HG02885 (cell line): ENCODE results near the gene SMPDL3A.
A peak's percentile ranks its signal among the peaks of the same experiment; 100 is the strongest.
"Not testable (repeated sequence)": the region's sequence is repeated elsewhere in the genome, so short reads cannot be mapped to it uniquely, and the experiment has no call there.

ENCODE experiments used
- ATAC-seq: cut with Tn5 transposase; IDR thresholded peaks from one replicate; pipeline ENCODE4 v1.9.1; 2021; ENCODE audit warnings: mild to moderate bottlenecking; ENCODE audit not compliant: unreplicated experiment, poor library complexity

The SMPDL3A gene

GRCh38 chr6:122789182-122790027 lies at the start of gene SMPDL3A:
Gene SMPDL3A, plus strand, starts transcription at chr6:122789258. Its CDS starts 89 bp downstream, at chr6:122789347.
- peak; percentile 70 for ATAC-seq

DNA sequence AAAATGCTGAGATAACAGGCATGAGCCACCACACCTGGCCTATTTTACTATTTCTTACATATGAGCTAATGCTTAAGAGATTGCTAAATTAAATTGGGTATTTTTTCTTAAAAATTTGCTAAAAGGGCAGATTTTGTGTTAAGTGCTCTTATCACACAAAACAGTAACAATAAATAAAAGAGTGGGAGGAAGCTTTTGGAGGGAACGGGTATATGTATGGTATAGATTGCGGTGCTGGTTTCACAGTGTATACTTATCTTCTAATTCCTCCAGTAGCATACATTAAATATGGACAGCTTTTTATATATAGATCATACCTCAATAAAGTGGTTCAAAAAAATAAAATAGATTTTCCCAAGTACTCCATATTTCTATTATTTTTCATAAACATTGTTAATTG lies 49.0 kb upstream of the SMPDL3A start:
- ATAC-seq = no peak

- ATAC-seq = no peak
These were observed 48.1 kb upstream of the SMPDL3A start for GRCh38 chr6:122740936-122741335.

GRCh38 chr6:122744247-122744646 lies 44.8 kb upstream of the SMPDL3A start:
- ATAC-seq = not testable (repeated sequence)

DNA sequence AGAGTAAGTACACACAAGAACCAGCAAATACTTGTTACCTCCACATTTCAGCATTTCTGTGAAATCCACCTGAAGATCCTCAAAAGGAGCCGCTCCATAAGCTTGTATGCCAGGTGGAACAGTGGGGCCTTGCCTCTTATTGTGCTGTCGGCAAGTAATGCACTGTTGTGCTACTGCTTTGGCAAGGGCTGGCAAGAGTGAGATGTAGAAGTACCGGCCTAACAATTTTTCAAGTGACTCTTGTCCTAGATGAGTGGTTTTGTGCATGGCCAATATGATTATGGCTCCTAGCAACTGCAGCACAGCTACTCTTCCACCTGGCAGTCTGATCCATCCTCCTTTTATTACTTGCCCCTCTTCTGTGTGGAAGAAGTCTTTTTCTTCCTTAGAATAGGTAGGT lies 44.2 kb upstream of the SMPDL3A start:
- ATAC-seq = not testable (repeated sequence)

GRCh38 chr6:122746688-122747087 lies 42.4 kb upstream of the SMPDL3A start:
- no peak for ATAC-seq

DNA sequence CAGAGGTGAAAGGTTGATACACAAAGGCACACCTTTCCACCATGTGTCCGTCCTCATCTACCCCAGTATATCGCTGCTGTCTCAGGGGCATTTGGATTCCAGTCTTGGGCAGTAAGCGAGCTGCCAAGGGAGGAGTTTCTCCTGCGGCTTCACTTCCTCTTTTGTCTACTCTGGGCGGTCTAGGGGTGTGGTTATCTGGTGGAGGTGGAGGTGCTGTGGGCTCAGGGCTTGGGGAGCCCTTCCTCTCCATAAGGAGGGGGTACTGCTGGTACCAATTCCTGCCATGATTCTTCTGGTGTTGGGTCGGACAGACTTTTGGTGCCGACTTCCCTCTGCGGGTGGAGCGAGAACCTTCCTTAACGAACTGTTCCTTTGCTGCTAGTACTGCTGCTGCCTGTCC lies 41.5 kb upstream of the SMPDL3A start:
- peak; percentile 30 for ATAC-seq

GRCh38 chr6:122748945-122749344 lies 40.1 kb upstream of the SMPDL3A start:
- ATAC-seq = not testable (repeated sequence)

DNA sequence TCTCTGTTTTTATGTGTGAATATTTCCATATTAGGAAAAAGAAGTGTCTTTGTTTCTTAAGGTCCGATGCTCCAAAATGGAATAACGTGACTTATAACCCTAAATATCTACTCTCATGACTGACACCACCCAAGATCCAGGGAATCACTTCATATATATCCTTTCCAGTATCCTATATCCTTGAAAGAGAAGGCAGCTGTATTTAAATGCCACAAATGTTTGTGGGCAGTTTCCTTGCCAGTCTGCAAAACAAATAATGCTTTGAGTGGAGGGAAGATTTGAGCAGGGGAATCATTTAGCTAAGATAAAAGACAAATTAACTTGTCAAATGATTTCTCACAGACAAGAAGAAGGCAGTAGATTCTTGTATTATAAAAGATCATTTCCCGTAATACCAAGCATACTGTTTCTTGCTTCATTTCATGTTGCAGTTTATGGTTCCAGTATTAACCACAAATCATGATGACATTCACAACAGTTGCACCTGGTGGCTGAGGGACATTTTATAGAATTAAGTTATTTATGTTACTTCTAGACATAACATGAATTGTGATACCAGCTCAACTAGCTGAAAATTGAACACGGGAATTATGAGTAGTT lies 39.5 kb upstream of the SMPDL3A start:
- ATAC-seq = peak; percentile 24

DNA sequence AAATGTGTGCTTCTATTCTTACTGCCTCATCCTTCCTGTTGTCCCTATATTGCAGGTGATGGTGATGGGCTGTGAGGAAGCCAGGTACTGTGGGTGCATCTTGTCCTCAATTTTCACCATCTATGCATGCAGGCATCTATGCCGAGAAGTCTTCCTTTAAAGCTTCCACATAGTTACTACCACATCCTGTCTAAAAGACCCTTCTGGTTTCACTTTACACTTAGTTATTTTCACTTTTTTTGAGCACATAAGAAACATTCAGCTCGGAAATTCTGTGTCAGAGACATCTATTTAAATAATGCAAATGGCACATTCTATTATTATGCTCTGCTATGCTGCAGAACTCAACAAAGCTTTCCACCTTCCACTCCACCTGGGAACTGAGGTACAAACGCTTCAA lies 37.7 kb upstream of the SMPDL3A start:
- ATAC-seq = peak; percentile 80

GRCh38 chr6:122752459-122752858 lies 36.6 kb upstream of the SMPDL3A start:
- peak; percentile 21 for ATAC-seq

DNA sequence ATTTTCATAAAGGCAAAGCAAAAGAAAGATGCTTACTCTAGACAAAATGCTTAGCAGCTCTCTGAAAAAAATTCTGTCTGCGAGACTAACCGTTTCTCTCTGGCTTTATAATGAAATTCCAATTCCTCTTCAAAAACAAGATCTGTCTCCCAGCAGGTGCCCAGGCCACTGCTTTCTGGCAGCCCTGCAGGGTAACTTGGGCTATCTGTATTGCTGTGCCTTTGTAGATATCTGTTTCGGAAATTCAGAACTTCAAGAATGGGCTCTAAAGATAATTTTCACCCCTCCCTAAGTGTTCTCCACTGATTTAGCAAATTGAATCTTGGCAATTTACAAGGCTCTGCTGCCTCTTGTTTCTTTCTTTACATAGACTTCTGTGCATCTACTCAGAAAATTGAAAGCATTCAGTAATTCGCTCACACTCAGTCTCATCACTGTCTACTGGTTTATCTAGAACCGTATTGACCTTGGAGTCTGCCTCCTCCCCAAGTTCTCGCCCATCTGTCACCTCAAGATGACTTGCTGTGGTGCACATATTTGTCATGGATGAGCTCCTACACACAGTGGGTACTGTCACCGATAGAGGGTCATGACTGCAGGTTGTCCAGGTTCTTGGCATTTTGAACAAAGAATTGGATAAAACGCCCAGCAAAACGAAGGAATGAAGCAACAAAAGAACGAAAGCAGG lies 35.9 kb upstream of the SMPDL3A start:
- ATAC-seq = no peak

GRCh38 chr6:122753688-122754056 lies 35.4 kb upstream of the SMPDL3A start:
- ATAC-seq = no peak

DNA sequence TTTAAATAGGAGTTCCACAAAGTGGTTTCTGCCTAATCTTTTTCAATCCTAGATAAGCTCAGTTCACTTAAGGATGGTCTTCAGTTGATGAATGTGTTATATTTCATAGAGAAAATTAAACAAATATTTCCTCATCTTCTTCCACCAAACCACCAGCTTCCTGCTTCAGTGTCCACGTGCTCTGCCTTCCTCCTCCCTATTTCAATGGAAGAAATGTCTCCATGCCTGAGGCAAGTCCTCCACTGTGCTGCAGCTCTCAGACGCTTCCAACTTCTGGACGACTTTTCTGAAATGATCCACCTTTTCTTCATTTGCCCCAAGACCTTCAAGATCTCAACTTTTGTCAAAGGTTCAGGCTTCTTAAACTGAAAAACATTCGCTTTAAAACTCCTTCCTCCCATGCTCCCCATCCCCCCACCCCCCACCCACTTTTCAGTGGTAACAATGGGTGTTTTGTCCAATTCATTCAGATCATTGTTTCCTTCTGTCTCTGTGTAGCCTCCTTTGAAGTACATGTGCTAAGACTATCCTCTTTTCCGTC lies 34.8 kb upstream of the SMPDL3A start:
- no peak for ATAC-seq

DNA sequence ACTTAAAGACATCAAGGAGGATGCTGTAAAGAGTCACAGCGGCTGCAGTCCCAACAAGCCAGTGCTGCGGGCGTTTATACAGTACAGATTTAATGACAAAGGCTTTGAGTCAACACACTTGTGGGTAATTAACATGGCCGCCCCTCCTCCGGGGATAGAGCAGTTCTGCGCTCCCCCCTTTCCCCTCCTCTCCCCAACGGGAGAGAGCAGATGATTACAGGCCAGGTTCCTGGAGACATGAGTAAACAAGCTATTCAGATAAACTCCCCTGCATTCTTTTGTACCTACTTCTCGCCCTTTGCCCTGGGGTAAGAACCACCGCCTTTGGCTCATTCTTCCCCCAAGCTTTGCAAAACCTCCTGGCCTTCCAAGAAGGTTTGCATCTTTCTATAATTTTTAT lies 33.2 kb upstream of the SMPDL3A start:
- no peak for ATAC-seq

GRCh38 chr6:122758927-122759334 lies 30.1 kb upstream of the SMPDL3A start:
- ATAC-seq = peak; percentile 98

GRCh38 chr6:122760330-122760729 lies 28.7 kb upstream of the SMPDL3A start:
- no peak for ATAC-seq

DNA sequence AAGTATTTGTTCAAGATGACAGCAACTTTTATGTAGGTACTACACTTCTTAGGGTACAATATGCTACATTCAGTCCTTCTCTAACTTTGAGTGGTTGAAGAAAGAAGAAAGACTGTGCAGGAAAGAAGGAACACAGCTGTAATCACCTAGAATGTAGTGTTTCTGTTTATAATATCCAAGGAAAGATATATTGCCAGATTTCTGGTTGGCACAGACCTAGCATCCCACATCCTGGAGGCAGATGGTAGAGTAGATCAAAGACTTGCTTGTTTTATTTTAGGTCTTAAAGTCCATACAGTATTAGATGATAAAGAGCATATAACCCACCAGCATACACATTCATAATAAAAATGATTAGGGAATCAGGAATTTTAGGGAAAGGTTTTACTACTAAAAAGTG lies 22.8 kb upstream of the SMPDL3A start:
- no peak for ATAC-seq

GRCh38 chr6:122770835-122771601 lies 18.0 kb upstream of the SMPDL3A start:
- no peak for ATAC-seq

DNA sequence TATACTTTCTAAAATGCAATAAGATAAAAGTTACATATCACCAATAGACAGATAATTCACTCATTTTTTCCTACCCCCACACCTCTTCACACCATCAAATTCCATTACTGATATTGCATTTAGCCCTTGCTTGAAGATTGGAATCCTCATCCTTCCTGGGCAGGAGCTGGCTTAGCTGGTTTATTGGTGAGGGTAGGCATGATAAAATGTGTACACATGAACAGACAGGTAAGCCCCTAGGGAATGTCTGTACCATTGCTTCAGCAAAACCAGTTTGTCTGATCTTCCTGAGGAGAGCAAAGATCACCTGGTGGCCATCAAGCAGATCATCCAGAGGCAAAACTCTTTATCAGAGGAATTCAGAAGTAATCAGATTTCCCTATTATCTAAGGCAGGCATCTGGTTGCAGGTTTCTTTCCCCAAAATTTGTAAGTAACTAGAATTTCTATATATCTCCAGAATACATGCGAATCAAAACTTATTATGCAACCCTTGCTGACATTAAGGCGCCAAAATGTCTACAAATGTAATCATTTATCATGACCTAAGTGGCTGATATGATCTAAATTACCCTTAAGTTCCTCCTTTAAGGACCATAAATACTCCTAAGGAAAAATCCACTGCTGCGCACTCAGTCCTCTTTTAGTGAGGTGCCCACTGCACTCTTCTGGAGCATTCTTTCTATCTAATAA lies 16.2 kb upstream of the SMPDL3A start:
- ATAC-seq = no peak
